Limb (tissue), 2 donors: ENCODE results near the gene ZNF92.
"Not testable (repeated sequence)": the region's sequence is repeated elsewhere in the genome, so short reads cannot be mapped to it uniquely, and the experiment has no call there.

Experiments used
- DNase-seq, 2 donors: peaks; one replicate each; pipeline ENCODE4 v3.0.0-alpha.2; 2016; ENCODE audit errors: extremely low spot score in 2 of 2

ZNF92 gene

DNA sequence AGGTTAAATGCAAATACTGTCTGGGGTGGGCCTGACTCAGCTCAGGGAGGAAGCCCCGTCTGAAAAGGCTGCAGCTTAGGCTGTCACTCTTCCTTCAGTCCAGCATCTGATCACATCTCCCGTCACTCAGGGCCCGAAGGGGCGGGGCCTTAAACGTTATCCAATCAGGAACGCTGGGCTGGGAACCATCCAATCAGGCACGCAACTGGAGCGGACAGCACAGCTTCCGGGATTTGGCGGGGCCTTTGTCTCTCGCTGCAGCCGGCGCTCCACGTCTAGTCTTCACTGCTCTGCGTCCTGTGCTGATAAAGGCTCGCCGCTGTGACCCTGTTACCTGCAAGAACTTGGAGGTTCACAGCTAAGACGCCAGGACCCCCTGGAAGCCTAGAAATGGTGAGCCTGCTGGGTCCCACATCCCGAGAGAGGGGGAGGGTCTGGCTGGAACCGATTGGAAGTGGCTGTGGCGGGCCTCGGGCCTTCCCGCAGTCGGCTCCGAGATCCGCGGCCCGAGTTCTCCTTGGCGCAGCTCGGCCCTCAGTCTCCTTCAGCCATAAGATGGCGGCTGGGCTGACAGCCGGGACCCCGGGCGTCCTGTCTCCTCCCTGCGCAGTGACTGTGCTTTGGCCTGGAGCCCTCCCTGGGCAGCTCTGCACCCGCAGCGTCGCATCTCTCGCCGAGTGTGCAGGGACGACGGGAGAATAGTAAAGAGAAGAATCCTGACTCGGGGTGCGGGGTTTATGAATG is at the start of gene ZNF92:
Gene ZNF92, plus strand, starts transcription at position 248 of the 744 bp plus-strand sequence. Its CDS starts 143 bp downstream, at position 391.
- peak; percentile 96 for DNase-seq

GRCh38 chr7:65325793-65326432 is 47.7 kb upstream of the ZNF92 start:
- no peak for DNase-seq

DNA sequence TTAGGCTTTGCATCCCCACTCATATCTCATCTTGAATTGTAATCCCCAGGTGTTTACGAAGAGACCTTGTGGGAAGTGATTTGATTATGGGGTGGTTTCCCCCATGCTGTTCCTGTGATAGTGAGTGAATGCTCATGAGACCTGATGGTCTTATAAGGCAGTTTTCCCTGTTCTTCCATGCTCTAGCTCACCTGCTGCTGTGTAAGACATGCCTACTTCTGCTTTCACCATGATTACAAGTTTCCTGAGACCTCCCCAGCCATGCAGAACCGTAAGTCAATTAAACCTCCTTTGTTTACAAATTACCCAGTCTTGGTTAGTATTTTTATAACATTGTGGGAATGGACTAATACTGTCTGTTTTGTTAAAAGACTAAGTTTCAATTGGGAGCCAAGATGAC is 35.3 kb upstream of the ZNF92 start:
- DNase-seq: no peak

DNA sequence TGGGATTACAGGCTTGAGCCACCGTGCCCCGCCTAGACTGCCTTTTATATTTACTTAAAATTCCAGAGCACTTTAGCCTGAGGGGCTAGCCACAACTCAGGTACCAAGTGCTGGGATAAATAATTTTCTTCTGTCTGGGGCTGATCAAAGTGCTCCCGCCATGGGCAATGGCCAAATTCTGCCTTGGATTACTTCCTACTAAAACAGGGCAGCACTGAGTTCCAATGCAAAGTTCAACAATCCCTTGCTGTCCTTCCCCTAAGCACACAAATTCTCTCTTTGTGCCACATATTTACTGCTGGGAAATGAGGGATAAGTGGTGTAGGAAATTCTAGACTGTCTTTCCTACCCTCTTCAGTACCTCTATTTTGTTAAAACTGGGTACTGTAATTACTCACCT is 34.4 kb upstream of the ZNF92 start:
- no peak for DNase-seq

DNA sequence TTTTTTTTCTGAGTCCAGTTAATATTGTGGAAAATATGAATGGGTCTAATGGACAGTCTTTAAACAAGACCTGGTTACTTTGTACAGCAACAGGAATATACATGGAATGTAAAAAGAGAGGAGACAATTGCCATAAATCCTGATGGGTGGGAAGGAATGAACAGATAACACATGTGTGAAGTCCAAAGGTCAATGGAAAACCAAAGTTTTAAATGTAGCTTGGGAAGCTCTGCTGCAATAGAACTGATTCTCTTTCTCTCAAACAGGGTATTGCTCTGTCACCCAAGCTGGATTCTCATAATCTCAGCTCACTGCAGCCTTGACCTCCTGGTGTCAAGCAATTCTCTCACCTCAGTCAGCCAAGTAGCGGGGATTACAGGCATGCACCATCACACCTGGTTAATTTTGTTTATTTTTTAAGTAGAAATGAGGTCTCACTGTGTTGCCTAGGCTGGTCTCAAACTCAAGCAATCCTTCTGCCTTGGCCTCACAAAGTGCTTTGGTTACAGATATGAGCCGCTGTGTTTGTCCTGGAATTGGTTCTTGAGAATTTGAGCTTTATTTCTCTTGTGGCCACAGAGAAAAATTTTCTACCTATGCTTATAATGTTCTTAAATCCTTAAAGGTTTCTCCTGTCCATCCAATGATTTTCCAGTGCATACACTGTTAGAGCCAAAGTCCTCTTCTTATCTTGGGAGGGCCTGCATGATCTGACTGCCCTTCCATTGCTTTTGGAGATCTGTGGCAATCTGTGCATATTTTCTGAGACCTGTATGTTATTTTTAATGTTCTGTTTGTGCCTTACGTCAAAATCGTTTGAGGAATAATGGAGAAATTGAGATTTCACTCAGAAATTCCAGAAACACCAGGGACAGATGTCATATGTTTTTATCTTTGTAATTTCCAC is 30.7 kb upstream of the ZNF92 start:
- DNase-seq: no peak

GRCh38 chr7:65344541-65344940 is 29.1 kb upstream of the ZNF92 start:
- DNase-seq: not testable (repeated sequence)

GRCh38 chr7:65354263-65354662 is 19.4 kb upstream of the ZNF92 start:
- DNase-seq: no peak

DNA sequence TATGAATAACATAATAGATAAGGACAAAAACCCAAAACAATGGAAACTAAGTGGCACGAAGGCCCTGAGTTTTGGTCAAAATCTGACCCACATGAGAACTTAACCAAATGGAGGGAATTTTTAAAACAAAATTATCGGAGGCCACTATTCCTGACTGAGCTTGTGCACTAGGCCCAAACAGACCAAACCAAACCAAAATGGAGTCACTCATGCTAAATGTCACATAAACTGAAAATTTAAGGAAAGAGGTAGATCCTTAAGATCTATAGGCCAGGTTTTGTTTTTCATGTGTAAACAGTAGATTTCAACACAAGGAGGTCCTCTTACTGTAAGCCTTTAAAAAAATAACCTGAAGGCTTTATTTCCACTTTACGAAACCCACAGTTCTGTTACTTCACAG is 3.8 kb upstream of the ZNF92 start:
- no peak for DNase-seq

DNA sequence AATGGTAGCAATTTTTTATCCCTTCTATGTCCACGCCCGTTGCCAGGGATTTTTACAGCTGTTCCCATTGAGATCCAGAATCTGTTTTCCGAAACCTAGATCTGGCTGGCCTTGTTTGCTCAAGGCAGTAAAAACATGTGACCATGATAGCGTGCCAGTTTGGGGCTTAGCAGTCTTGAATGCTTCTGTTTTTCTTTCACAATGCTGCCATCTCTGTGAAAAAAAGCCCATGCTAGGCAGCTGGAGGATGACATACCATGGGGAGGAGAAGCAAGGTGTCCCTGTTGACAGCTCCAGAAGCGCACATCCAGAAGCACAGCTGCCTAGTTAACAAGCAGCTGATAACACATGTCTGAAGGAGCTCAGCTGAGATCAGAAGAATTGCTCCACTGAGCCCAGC is 2.2 kb upstream of the ZNF92 start:
- DNase-seq: peak in 1 of 2 donors; percentile 13

- no peak for DNase-seq
These were observed 5.7 kb downstream of the ZNF92 start for GRCh38 chr7:65379318-65379717.

GRCh38 chr7:65381742-65382141 is 8.1 kb downstream of the ZNF92 start:
- no peak for DNase-seq

DNA sequence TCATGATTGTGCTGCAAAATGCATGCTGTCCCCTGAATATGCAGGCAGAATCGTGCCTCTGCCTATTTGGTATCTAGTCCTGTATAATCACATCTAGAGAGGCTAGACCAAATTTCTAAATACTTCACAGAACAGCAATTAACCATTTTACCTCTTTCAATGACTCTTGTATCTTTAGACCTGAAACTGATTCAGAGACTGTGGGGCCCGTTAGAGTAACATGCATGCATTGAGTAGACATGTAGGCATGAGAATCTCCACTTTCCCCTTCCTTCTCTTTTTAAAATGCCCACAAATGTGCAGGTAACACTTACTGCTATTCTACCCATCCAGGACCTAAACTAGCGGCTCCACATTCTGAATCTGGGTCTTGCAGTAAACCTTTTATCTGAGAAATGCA is 8.8 kb downstream of the ZNF92 start:
- no peak for DNase-seq

DNA sequence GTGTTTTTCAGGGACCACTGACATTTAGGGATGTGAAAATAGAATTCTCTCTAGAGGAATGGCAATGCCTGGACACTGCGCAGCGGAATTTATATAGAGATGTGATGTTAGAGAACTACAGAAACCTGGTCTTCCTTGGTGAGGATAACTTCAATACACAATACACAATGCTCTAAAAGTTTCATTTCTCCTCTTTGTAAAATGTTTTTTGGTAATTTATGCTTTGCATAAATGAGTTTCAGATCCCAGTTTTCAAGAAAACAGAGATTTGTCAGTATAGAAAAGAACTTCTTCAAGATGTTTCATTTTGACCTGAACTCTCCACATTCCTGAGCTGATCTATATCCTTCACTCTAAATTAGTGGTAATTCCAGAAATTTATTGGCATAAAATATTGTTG is 14.2 kb downstream of the ZNF92 start:
- no peak for DNase-seq

GRCh38 chr7:65390588-65390987 is 16.9 kb downstream of the ZNF92 start:
- DNase-seq: no peak

- no peak for DNase-seq
These were observed 24.1 kb downstream of the ZNF92 start for GRCh38 chr7:65397730-65398142.

- not testable (repeated sequence) for DNase-seq
These were observed 25.0 kb downstream of the ZNF92 start for GRCh38 chr7:65398671-65399070.

DNA sequence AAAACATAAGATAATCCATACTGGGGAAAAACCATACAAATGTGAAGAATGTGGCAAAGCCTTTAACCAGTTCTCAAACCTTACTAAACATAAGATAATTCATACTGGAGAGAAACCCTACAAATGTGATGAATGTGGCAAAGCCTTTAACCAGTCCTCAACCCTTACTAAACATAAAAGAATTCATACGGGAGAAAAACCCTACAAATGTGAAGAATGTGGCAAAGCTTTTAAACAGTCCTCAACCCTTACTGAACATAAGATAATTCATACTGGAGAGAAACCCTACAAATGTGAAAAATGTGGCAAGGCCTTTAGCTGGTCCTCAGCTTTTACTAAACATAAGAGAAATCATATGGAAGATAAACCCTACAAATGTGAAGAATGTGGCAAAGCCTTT is 25.4 kb downstream of the ZNF92 start:
- DNase-seq: not testable (repeated sequence)

DNA sequence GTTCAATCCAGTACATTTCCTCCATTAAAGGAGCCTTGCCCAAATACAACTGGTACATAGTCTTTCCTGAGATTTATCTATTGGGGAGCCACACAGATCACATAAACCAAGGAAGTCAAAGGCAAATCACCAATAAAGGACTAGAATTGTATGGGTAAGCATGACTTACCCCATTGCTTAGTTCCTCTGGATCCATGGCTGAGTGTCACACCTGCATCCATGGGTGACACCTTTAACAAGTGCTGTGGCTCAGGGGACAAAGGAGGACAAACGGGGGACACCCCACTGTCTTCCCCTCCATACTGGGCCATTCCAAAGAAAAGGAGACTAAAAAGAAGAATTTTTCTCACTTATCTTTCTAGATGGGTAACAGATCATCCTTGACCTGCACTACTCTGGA is 30.4 kb downstream of the ZNF92 start:
- no peak for DNase-seq

DNA sequence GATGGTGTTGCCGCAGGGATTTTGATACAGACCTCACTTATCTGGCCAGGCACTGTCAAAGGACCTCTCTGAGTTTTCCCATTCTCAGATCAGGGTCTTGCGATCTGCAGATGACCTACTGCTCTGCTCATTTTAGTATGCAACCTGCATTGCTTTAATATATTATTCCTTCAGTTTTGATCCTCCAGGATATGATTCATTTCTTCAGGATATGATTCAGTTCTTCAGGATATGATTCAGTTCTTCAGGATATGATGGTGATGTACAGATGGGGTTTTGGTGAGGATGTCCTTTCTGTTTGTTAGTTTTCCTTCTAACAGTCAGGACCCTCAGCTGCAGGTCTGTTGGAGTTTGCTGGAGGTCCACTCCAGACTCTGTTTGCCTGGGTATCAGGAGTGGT is 33.1 kb downstream of the ZNF92 start:
- DNase-seq: not testable (repeated sequence)

DNA sequence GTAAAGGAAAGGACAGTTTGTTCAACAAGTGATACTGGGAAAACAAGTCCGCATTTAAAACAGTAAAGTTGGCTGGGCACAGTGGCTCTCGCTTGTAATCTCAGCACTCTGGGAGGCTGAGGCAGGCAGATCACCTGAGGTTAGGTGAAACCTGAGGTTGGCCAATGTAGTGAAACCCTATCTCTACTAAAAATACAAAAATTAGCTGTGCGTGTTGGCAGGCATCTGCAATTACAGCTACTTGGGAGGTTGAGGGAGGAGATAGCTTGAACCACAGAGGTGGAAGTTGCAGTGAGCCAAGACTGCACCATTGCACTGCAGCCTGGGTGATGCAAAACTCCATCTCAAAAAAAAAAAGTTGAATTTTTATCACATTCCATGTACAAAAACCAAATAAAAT is 35.7 kb downstream of the ZNF92 start:
- no peak for DNase-seq

DNA sequence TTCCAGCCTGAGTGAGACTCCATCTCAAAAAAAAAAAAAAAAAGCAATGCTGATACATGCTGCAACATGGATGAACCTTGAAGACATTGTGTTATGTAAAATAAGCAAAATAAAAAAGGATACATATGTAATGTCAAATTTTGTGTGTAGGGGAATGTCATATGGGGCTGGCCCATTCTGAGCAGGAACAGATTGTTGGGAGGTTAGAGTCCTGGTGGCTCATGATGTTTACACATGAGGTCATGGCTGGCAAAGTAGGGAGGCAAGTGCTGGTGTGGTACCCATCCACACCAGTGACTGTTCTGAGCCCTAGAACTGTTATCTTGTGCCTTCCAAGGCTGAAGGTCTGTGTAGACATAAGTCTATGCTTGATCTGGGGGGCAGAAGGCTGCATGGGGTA is 37.6 kb downstream of the ZNF92 start:
- no peak for DNase-seq

DNA sequence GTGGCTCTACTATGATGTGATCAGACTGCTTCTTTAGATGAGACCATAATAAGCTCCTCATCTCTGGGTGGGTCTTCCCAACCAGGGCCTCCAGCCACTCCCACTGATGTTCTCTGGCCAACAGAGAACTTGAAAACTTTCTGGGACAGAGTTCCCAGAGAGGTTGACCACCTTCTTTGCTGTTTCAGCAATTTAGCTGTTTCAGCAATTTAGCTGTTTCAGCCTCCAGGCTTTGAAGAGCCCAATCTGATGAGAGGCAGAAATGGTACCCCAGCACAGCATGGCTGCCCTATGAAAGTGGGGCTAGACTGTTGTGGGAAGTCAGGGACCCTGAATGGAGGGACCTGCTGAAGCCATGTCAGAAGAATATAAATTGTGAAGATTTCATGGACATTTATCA is 49.0 kb downstream of the ZNF92 start:
- no peak for DNase-seq
